GM19025 (cell line): ENCODE data around the gene STX10.
A peak's percentile ranks its signal among the peaks of the same experiment; 100 is the strongest.
"Not testable (repeated sequence)": the region's sequence is repeated elsewhere in the genome, so short reads cannot be mapped to it uniquely, and the experiment has no call there.

Experiments used
- ATAC-seq: cut with Tn5 transposase; IDR thresholded peaks from one replicate; pipeline ENCODE4 v1.9.1; 2021; ENCODE audit warnings: mild to moderate bottlenecking, low read depth, moderate library complexity; ENCODE audit not compliant: unreplicated experiment

STX10 gene, protein sequence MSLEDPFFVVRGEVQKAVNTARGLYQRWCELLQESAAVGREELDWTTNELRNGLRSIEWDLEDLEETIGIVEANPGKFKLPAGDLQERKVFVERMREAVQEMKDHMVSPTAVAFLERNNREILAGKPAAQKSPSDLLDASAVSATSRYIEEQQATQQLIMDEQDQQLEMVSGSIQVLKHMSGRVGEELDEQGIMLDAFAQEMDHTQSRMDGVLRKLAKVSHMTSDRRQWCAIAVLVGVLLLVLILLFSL

DNA sequence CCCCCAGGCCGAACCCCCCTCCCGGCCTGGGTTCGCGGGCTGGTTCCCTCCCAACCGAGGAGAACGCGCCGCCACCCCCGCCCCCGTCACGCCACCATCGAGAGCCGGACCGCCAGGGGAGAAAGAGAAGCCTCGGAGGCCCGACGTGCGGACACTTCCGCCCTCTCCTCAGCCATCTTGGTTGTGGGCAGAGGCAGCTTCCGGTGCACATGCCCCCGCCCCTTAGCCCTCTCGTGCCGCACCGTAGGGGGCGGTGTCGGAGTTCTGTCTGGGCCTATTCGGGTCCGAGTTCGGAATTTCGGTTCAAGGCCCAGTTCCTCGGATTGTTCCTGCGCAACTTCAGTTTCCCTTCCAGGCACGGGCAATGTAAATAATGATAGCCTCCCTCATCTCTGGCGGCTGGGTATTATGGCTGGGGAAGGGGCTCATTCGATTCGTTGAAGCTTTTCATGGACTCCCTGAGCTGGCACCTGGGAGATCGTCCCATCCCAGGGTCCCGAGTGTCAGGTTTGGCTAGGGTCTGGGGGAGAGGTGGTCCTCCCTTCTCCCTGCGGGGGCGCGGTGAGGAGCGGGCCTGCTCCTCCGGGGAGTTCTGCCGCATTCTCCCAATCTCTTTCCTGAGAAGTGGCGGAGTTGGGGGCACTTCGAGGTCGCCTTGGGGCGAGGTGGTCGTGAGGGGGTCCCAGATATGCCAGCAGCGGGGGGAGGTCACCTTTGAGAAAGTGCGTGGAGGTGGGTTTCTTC is at the start of gene STX10, which contains the start of gene IER2:
Gene STX10, minus strand, starts transcription at position 189 of the 744 bp plus-strand sequence. CDS start 202 bp downstream, outside the sequence.
Gene IER2, plus strand, starts transcription at position 225 of the 744 bp plus-strand sequence. CDS start 2,776 bp downstream, outside the sequence.
- ATAC-seq = peak; percentile 34

DNA sequence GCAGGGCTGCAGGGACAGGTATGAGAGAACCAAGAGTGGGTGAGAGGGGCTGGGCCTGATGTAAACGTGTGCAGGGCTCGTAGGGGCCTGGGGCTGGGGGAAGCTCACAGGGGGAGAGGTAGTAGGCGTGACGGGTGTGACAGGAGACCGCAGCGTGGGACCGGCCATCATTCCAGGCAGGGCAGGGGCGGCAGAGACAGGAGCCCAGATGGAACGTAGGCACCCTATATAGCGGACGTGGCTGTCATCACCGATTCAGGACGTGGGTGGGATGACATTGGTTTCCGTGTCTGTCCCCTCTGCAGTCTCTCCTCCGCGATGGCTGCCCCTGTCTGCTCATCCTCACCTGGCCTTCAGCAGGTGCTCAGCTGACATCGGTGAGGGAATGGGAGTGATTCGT is 48.5 kb upstream of the STX10 start:
- ATAC-seq = no peak

DNA sequence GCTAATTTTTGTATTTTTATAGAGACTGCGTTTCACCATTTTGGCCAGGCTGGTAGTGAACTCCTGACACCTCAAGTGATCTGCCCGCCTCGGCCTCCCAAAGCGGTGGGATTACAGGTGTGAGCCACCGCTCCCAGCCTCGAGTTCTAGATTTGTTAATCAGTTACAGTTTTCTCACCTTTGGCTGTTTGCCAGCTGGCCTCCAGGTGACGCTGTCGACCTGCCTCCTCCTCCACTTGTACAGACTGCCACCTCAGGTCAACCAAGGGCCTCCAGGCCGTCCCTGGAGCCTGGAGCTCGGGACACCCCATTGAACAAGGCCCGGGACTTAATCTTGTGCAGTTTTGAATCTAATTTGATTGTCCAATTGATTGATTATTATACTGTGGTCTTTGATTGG is 45.5 kb upstream of the STX10 start:
- ATAC-seq = no peak

DNA sequence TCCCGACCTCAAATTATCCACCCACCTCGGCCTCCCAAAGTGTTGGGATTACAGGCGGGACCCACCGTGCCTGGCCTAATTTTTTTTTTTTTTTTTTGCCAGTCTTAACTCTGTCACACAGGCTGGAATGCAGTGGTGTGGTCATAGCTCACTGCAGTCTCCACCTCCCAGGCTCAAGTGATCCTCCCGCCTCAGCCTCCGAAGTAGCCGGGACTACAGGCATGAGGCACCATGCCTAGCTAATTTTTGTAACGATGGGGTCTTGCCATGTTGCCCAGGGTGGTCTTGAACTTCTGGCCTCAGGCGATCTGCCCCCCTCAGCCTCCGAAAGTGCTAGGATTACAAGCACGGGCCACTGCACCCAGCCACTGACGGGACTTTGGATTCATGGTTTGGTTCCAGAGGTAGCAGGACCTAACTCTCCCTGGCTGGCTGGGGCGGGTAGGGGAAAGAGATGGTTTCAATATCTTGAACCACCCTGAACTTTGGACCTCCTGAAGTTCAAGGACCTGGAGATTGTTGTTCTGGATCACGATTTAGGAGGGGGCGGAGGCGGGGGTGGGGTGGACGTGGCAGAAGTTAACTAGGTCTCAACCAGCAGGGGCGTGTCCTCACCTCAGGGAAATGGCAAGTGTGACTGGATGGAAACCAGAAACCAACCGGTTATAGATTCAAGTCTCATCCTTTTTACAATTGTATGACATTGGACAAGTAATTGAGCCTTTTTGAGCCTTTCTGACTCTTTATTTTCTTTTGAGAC is 40.8 kb upstream of the STX10 start:
- ATAC-seq = no peak

DNA sequence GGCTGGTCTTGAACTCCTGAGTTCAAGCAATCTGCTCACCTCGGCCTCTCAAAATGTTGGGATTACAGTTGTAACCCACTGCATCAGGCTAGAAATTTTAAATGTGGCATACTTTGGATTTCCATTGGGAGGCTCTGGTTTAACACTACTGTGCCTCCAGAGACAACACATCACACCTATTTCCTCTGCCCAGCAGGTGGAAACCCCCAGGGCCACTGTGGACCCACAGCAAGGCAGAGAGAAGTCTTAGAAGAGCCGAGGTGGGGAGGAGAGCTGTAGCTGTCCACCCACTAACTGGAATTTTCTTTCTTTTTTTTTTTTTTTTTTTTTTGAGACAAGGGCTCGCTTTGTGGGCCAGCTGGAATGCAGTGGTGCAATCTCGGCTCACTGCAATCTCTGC is 39.4 kb upstream of the STX10 start:
- no peak for ATAC-seq

DNA sequence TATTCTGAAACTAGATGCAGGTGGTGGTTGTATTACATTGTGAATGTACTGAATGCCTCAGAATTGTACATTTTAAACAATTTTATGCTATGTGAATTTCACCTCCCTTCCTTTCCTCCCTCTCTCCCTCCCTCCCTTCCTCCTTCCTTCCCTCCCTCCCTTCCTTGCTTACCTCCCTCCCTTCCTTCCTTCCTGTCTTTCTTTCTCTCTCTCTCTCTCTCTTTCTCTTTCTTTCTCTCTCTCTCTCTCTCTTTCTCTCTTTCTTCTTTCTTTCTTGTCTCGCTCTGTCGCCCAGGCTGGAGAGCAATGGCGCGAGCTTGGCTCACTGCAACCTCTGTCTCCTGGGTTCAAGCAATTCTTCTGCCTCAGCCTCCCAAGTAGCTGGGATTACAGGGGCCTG is 37.2 kb upstream of the STX10 start:
- no peak for ATAC-seq

DNA sequence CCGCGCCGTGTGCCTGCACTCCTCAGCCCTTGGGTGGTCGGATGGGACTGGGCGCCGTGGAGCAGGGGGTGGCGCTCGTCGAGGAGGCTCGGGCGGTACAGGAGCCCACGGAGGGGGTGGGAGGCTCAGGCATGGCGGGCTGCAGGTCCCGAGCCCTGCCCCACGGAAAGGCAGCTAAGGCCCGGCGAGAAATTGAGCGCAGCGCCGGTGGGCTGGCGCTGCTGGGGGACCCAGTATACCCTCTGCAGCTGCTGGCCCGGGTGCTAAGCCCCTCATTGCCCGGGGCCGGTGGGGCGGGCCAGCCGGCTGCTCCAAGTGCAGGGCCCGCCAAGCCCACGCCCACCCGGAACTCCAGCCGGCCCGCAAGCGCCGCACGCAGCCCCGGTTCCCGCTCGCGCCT is 36.5 kb upstream of the STX10 start:
- not testable (repeated sequence) for ATAC-seq

DNA sequence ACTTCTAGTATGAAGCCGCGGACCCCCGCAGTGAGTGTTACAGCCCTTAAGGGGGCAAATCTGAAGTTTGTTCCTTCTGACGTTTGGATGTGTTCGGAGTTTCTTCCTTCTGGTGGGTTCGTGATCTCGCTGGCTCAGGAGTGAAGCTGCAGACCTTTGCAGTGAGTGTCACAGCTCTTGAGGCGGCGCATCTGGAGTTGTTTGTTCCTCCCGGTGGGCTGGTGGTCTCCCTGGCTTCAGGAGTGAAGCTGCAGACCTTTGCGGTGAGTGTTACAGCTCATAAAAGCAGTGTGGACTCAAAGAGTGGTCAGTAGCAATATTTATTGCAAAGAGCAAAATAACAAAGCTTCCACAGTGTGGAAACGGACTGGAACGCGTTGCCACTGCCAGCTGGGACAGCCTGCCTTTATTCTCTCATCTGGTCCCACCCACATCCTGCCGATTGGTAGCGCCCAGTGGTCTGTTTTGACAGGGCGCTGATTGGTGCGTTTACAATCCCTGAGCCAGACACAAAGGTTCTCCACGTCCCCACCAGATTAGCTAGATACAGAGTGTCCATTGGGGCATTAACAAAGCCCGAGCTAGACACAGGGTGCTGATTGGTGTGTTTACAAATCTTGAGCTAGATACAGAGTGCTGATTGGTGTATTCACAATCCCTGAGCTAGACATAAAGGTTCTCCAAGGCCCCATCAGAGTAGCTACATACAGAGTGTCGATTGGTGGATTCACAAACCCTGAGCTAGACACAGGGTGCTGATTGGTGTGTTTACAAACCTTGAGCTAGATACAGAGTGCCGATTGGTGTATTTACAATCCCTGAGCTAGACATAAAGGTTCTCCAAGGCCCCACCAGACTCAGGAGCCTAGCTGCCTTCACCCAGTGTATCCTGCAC is 35.8 kb upstream of the STX10 start:
- ATAC-seq = not testable (repeated sequence)

DNA sequence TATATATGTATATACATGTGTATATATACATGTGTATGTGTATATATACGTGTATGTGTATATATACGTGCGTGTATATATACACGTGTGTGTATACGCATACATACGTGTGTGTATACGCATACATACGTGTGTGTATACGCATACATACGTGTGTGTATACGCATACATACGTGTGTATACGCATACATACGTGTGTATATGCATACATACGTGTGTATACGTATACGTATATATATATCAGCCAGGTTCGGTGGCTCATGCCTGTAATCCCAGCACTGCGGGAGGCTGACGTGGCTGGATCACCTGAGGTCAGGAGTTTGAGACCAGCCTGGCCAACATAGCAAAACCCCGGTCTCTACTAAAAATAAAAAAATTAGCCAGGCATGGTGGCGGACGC is 34.8 kb upstream of the STX10 start:
- not testable (repeated sequence) for ATAC-seq

DNA sequence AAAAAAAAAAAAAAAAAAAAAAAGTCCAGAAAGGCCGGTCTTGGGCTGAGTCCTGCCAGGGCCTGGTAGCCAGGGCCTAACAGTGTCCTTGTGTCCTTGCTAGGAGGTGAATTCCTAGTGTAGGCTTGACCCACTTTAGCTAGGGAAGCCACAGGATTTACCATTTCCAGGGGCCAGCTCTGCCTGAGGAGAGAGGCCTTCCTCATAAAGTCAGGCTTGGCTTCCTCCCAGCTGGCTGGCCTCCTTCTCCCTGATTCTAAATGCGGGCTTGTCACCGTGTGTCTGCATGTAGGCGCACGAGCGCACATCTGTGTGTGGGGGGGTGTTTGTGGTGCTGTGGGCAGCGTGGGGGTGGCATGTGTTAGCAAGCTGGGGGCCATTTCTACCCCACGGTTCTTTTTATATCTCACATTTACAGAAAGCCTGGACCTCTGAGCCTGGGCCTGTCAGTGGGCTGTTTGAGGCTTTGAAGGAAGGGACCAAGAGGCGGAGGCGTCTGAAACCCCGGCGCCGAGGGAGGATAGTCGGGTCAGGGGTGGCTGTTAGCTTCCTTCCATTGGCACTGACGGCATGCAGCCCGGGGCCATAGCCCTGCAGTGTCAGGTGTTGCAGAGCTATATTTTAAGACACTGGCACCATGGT is 31.7 kb upstream of the STX10 start:
- no peak for ATAC-seq

DNA sequence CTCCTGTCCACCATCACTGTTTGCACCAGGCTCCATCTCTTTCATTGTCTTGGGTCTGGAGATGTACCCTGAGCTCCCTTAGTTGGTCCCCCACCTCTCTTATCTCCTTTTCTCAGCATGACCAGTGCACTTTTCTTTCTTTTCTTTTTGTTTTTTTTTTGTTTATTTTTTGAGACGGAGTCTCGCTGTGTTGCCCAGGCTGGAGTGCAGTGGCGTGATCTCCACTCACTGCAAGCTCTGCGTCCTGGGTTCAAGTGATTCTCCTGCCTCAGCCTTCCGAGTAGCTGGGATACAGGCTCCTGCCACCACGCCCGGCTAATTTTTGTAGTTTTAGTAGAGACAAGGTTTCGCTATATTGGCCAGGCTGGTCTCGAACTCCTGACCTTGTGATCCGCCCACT is 28.1 kb upstream of the STX10 start:
- ATAC-seq = not testable (repeated sequence)

DNA sequence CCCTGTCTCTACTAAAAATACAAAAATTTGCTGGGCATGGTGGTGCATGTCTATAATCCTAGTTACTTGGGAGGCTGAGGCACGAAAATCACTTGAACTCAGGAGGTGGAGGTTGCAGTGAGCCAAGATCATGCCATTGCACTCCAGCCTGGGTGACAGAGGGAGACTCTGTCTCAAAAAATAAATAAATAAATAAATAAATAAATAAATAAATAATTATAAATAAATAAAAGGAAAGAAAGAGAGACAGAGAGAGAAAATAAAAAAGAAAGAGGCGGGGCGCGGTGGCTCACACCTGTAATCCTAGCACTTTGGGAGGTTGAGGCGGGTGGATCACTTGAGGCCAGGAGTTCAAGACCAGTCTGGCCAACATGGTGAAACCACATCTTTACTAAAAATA is 27.4 kb upstream of the STX10 start:
- not testable (repeated sequence) for ATAC-seq

DNA sequence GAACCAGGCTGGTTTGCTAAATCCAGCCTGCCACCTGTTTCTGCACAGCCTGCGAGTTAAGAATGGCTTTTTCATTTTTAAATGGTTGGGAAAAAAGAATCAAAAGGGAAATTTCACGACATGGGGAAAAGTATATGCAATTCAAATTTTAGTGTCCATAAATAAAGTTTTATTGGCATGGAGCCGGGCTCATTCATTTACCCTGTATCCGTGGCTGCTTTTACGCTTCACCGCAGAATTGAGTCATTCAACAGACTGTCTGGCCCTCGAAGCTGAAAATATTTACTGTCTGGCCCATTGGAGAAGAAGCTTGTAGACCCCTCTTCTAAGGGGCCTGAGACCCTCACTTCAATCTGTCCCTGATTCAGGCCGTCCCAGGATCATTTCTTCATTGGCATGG is 26.2 kb upstream of the STX10 start:
- ATAC-seq = no peak

DNA sequence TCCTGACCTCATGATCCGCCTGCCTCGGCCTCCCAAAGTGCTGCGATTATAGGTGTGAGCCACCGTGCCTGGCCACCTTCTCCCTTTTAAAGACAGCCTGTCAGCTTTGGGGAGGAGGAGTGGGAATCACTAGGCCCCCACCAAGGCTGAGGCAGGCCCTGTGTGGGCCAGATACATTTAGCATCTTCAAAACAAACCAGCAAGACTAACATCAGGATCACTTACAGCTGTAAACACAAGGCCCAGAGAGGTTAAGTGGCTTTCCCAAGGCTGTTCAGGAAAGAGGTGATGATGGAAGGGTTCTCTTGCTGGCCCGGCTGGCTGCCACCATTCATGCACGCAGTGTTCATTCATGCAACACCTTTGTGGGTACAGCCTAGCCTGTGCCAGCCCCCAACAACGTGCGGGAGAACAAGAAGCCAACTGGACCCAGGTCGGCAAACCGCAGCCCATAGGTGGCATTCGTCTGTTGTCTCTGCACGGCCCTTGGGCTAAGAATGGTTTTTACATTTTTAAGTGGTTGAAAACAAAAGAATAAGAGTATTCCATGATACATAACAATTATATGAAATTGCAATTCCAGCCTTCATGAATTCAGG is 23.1 kb upstream of the STX10 start:
- ATAC-seq = no peak

DNA sequence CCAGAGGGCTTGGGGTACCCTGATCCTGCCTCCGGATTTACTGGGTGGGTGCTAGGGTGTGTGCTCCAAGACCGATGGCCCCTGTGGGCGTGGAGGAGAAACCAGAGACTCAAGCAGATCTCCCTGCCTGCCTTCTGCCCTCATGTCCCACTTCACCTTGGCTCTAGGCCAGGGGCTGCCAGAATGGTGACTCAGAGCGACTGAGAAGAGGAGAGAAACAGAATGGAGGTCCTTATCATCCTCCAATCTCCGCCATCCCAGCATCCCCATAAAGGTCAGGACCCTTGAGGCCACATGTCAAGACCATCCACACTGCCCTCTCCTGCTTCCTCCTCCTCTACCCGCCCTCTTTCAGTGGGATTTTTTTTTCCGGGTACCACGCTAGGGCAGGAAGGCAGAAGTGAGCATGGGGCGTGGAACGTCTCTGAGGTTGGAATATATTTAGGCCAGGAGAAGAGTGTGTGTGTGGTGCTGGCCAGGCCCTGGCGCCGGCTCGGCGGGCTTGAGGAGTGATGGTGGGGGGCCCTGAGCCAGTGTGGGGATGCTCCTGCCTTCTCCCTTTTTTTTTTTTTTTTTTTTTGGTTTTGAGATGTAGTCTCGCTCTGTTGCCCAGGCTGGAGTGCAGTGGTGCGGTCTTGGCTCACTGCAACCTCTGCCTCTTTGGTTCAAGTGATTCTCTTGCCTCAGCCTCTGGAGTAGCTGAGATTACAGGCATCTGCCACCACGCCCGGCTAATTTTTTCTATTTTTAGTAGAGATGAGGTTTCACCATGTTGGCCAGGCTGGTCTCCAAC is 22.4 kb upstream of the STX10 start:
- no peak for ATAC-seq

DNA sequence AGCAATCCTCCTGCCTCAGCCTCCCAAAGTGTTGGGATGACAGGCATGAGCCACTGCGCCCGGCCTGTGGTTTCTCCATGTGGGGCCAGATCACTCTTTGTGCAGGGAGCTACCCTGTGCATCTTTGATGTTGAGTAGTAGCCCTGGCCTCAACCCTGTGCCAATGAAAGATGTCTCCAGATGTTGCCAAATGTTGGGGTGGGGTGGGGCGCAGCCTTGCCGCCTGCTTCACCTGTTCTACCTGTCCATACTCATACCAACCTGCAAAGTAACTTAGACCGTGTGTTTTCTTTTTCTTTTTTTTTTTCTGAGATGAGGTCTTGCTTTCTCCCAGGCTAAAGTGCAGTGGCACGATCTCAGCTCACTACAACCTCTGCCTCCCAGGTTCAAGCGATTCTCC is 21.0 kb upstream of the STX10 start:
- ATAC-seq = no peak

DNA sequence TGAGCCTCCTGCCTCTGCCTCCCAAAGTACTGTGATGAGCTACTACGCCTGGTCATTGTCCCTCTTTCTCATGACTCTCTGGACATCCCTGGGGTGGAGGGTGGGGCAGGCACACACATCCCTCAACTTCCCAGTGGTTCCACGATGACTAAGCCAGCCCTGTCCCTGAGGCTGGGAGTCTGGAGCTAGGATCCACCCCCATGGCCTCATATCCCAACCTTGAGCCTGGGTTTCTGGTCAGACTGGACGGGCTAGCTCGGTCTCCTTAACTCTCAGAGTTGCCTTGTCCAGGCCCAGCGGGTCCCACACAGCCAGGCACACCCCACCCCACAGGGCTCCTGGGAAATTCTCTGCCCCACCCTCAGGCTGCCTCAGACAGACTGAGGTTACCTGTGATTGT is 19.6 kb upstream of the STX10 start:
- ATAC-seq = no peak

DNA sequence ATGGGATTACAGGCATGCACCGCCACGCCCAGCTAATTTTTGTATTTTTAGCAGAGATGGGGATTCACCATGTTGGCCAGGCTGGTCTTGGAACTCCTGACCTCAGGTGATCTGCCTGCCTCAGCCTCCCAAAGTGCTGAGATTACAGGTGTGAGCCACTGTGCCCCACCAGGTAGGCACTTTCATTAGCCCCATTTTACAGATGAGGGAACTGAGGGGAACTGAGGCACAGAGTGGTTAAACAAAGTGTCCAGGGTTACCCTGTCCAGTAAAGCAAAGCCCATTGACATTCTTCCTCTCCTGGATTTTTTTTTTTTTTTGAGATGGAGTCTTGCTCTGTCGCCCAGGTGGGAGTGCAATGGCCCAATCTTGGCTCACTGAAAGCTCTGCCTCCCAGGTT is 16.0 kb upstream of the STX10 start:
- ATAC-seq = not testable (repeated sequence)
